Esophagus squamous epithelium (tissue), 5 donors: ENCODE data around the gene TC2N. TPM values are rescaled to one million over a fixed set of nuclear protein-coding genes. Genes with fewer than 3 reads are reported as not detected.

Experiments used
- DNase-seq: peaks from one replicate; lab custom pipeline; 2025; lab: John Stamatoyannopoulos, UW
- H3K27ac ChIP-seq, 4 donors: fragments of 200-600 bp; sonication (generic); one replicate each; pipeline ENCODE4 v1.5.1; 2016 to 2019; ENCODE audit warnings: mild to moderate bottlenecking in 1 of 4
- H3K27me3 ChIP-seq, 4 donors: fragments of 200-600 bp; sonication (generic); 1 replicate in 3 of 4; 2 replicates in 1 of 4; pipeline versions ENCODE4 v1.5.1 to v1.6.0; 2017 to 2021; ENCODE audit warnings: antibody characterized with exemption in 1 of 4
- H3K36me3 ChIP-seq, 3 donors: fragments of 200-600 bp; sonication (generic); one replicate each; pipeline ENCODE4 v1.5.1; 2016 to 2019
- H3K4me1 ChIP-seq, 3 donors: fragments of 200-600 bp; sonication (generic); one replicate each; pipeline ENCODE4 v1.5.1; 2017 to 2019
- H3K4me3 ChIP-seq, 4 donors: fragments of 200-600 bp; sonication (generic); 1 replicate in 3 of 4; 2 replicates in 1 of 4; pipeline ENCODE4 v1.5.1; 2016 to 2019; ENCODE audit warnings: mild to moderate bottlenecking in 2 of 4, moderate library complexity in 1 of 4
- H3K9me3 ChIP-seq, 3 donors: fragments of 200-600 bp; sonication (generic); one replicate each; pipeline ENCODE4 v1.5.1; 2016 to 2019
- POLR2A ChIP-seq, 4 donors: fragments of 450-650 bp; IDR thresholded peaks; one replicate each; pipeline ENCODE4 v1.6.1; 2017; ENCODE audit warnings: antibody characterized with exemption in 4 of 4, mild to moderate bottlenecking in 4 of 4, moderate library complexity in 3 of 4
- WGBS, 2 donors: methylation state at CpG; one replicate each; pipeline ENCODE4 v1.1.5; 2018; 5-methylcytosine and 5-hydroxymethylcytosine counted together
- intact Hi-C: fragments of 100-400 bp; cut with DNase I; formaldehyde crosslinking; loops from one replicate; pipeline ENCODE4 v1.15.0; 2022
- total RNA-seq, 4 donors: library from RNA; depleted of rRNA; stranded (reverse); fragments of >200 nt; gene quantifications; one replicate each; pipeline ENCODE4 v1.1.0, GENCODE V29; 2016
- TF ChIP-seq, protein P1 (sequence below), 6 experiments: fragments of 450-650 bp in 4 of 6; fragments of 200-600 bp in 2 of 6; sonication (generic) in 2 of 6; IDR thresholded peaks; one replicate each; pipeline ENCODE4 v1.5.1; 2016 to 2019; ENCODE audit warnings: antibody characterized with exemption in 6 of 6, mild to moderate bottlenecking in 4 of 6, moderate library complexity in 4 of 6
- donor health status: DM: yes; HTN: yes; CAD: no.

TC2N gene
- total RNA-seq, 4 donors from 2014 or later = 32.4 to 48.9 (median 44.7) TPM

- TF ChIP-seq, protein P1, sequence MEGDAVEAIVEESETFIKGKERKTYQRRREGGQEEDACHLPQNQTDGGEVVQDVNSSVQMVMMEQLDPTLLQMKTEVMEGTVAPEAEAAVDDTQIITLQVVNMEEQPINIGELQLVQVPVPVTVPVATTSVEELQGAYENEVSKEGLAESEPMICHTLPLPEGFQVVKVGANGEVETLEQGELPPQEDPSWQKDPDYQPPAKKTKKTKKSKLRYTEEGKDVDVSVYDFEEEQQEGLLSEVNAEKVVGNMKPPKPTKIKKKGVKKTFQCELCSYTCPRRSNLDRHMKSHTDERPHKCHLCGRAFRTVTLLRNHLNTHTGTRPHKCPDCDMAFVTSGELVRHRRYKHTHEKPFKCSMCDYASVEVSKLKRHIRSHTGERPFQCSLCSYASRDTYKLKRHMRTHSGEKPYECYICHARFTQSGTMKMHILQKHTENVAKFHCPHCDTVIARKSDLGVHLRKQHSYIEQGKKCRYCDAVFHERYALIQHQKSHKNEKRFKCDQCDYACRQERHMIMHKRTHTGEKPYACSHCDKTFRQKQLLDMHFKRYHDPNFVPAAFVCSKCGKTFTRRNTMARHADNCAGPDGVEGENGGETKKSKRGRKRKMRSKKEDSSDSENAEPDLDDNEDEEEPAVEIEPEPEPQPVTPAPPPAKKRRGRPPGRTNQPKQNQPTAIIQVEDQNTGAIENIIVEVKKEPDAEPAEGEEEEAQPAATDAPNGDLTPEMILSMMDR (IDR thresholded peaks at IDR 0.05) = no peak
- no peak for TF ChIP-seq POLR2A (IDR thresholded peaks at IDR 0.05)
These were observed 92.9 kb downstream of the TC2N start for GRCh38 chr14:91774140-91775096.

GRCh38 chr14:91770185-91770584, 97.2 kb downstream of the TC2N start:
- no peaks in the 10 kb centered on the region for H3K4me1 ChIP-seq
- intact Hi-C loops = no loop called here
- H3K36me3 ChIP-seq = no peaks in the 10 kb centered on the region
- TF ChIP-seq, protein P1 (IDR thresholded peaks at IDR 0.05) = no peak
- TF ChIP-seq POLR2A (IDR thresholded peaks at IDR 0.05) = no peak
- no peaks in the 10 kb centered on the region for H3K27me3 ChIP-seq
- no peak overlapping the region for H3K27ac ChIP-seq
- H3K9me3 ChIP-seq = no peaks in the 10 kb centered on the region
- WGBS, 2 donors = 69 to 80% methylated on average over 2 of the region's 2 CpGs
- DNase-seq = no peak
- H3K4me3 ChIP-seq = no peak overlapping the region

More at GRCh38 chr14:91774140-91775096, 92.9 kb downstream of the TC2N start:
- no peak overlapping the region for H3K4me3 ChIP-seq
- no peaks in the 10 kb centered on the region for H3K27me3 ChIP-seq
- H3K4me1 ChIP-seq = no peaks in the 10 kb centered on the region
- H3K27ac ChIP-seq = no peak overlapping the region
- intact Hi-C loops = no loop called here
- no peaks in the 10 kb centered on the region for H3K9me3 ChIP-seq
- H3K36me3 ChIP-seq = no peaks in the 10 kb centered on the region
- DNase-seq = no peak
- WGBS, 2 donors = 84 to 88% methylated on average over 5 of the region's 5 CpGs

GRCh38 chr14:91755570-91756295, 111.6 kb downstream of the TC2N start:
- Histone ChIP-seq H3K36me3 (peaks cover 0 to 10% (median 0%) of the 10 kb centered on the region in 3 donors), H3K4me1 (peaks cover 0 to 33% (median 3%) of the 10 kb centered on the region in 3 donors), H3K27ac (peak overlapping the region in 2 of 4 donors; percentile 23 to 53), H3K9me3 (peaks cover 0 to 10% (median 0%) of the 10 kb centered on the region in 3 donors), H3K4me3 (no peak overlapping the region), H3K27me3 (no peaks in the 10 kb centered on the region)
- intact Hi-C loops = no loop called here
- TF ChIP-seq, protein P1 (IDR thresholded peaks at IDR 0.05) = no peak
- TF ChIP-seq POLR2A (IDR thresholded peaks at IDR 0.05) = no peak
- WGBS, 2 donors = 16 to 22% methylated on average over 4 of the region's 4 CpGs
- DNase-seq = no peak

- H3K27me3 ChIP-seq = no peaks in the 10 kb centered on the region
- TF ChIP-seq POLR2A (IDR thresholded peaks at IDR 0.05) = no peak
- TF ChIP-seq, protein P1 (IDR thresholded peaks at IDR 0.05) = no peak
- H3K9me3 ChIP-seq = peaks cover 0 to 1% (median 0%) of the 10 kb centered on the region in 3 donors
- H3K4me3 ChIP-seq = no peak overlapping the region
- peaks cover 0 to under 1% (median 0%) of the 10 kb centered on the region in 3 donors for H3K36me3 ChIP-seq
- WGBS, 2 donors = 8% methylated on average over 1 of the region's 1 CpG
- H3K27ac ChIP-seq = peak overlapping the region in 2 of 4 donors; percentile 32 to 53
- DNase-seq = no peak
- peaks cover 0 to 33% (median 3%) of the 10 kb centered on the region in 3 donors for H3K4me1 ChIP-seq
- intact Hi-C loops = no loop called here
These were observed 112.5 kb downstream of the TC2N start for GRCh38 chr14:91754819-91755218.
